GM12865 (cell line): ENCODE measurements around the gene PARM1.

Source experiments
- DNase-seq: peaks from one replicate; pipeline ENCODE4 v3.0.0; 2010; ENCODE audit warnings: low read depth
- H3K4me3 ChIP-seq: 2 replicates; pipeline ENCODE4 v1.5.1; 2011; ENCODE audit warnings: mild to moderate bottlenecking, low read depth, low read length, control low read depth
- CTCF ChIP-seq: IDR thresholded peaks from 2 replicates; pipeline ENCODE4 v1.5.1; 2011; ENCODE audit warnings: low read length, control low read depth, low read depth, inconsistent platforms; ENCODE audit not compliant: insufficient read depth; ENCODE audit errors: missing control alignments

The PARM1 gene

GRCh38 chr4:75057369-75057768 lies 124.5 kb downstream of the PARM1 start:
- TF ChIP-seq CTCF: no peak
- no peak for DNase-seq
- no peak overlapping the region for H3K4me3 ChIP-seq

GRCh38 chr4:75058486-75058885 lies 125.6 kb downstream of the PARM1 start:
- no peak for DNase-seq
- H3K4me3 ChIP-seq: no peak overlapping the region
- no peak for TF ChIP-seq CTCF

GRCh38 chr4:75063433-75063832 lies 130.5 kb downstream of the PARM1 start:
- no peak for TF ChIP-seq CTCF
- no peak for DNase-seq
- no peak overlapping the region for H3K4me3 ChIP-seq

- DNase-seq: no peak
- H3K4me3 ChIP-seq: no peak overlapping the region
- TF ChIP-seq CTCF: no peak
Observed at GRCh38 chr4:75065909-75066308, 133.0 kb downstream of the PARM1 start.

- no peak overlapping the region for H3K4me3 ChIP-seq
- no peak for TF ChIP-seq CTCF
- DNase-seq: peak; percentile 52
Observed at GRCh38 chr4:75069493-75070074, 136.7 kb downstream of the PARM1 start.

GRCh38 chr4:75071317-75071716 lies 138.4 kb downstream of the PARM1 start:
- DNase-seq: no peak
- no peak overlapping the region for H3K4me3 ChIP-seq
- TF ChIP-seq CTCF: no peak

- TF ChIP-seq CTCF: no peak
- H3K4me3 ChIP-seq: no peak overlapping the region
- DNase-seq: no peak
Observed at GRCh38 chr4:75080888-75081287, 148.0 kb downstream of the PARM1 start.
